Motor neuron (in vitro differentiated cells): ENCODE measurements around the gene PSMD11. TPM values are rescaled to one million over a fixed set of nuclear protein-coding genes. Genes with fewer than 3 reads are reported as not detected.

ENCODE experiments used
- total RNA-seq, 8 experiments: library from RNA; unstranded; fragments of 300-600 nt; gene quantifications; 2 replicates each; pipeline versions ENCODE4 v1.2.3 to v1.2.4, GENCODE V29; 2022

The PSMD11 gene
- total RNA-seq, 8 experiments from 2014 or later = 28.6 to 96.2 (median 59.2) TPM

Other genes with a start within 250 kb of the PSMD11 start
- 100 to 1,000 TPM in 1 of 8 experiments, 10 to 100 TPM in 5, 1 to 10 TPM in 2; 3.2 to 142 (median 19.9) TPM for gene RHBDL3, start 178.7 kb upstream of the PSMD11 start, total RNA-seq
- 10 to 100 TPM; 12.3 to 41.5 (median 35.2) TPM for gene C17orf75, start 102.3 kb upstream of the PSMD11 start, total RNA-seq
- gene ZNF207, start 94.4 kb upstream of the PSMD11 start, total RNA-seq = 100 to 1,000 TPM in 7 of 8 experiments, 10 to 100 TPM in 1; 83.6 to 304 (median 143) TPM
- 10 to 100 TPM in 5 of 8 experiments, 1 to 10 TPM in 3; 1.3 to 64.0 (median 41.4) TPM for gene CDK5R1, start 42.5 kb downstream of the PSMD11 start, total RNA-seq